ENCODE data around the gene DRC7. TPM values are rescaled to one million over a fixed set of nuclear protein-coding genes. Genes with fewer than 3 reads are reported as not detected.

The DRC7 gene
- polyA plus RNA-seq, 1 donor = 0.22 TPM

DNA sequence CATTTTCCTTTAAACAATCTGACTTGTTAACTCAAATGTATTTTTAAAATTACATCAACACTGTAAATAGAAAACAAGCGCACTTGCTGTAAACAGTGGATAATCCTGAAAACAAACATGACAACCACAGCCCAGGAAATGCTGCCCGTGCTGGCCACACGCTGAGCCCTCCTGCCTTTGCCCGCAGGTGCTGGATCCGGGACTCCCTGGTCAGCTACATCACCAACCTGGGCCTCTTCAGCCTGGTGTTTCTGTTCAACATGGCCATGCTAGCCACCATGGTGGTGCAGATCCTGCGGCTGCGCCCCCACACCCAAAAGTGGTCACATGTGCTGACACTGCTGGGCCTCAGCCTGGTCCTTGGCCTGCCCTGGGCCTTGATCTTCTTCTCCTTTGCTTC lies 33.1 kb upstream of the DRC7 start:
- Histone ChIP-seq H3K4me1 (ENCODE audit: control insufficient read depth, insufficient read depth, low read length) (no peaks in the 10 kb centered on the region), H3K4me3 (ENCODE audit: low read length) (no peak overlapping the region), H3K9me3 (ENCODE audit: control insufficient read depth, low read depth, low read length) (no peaks in the 10 kb centered on the region), H3K27me3 (ENCODE audit: control insufficient read depth, insufficient read depth, low read length) (no peaks in the 10 kb centered on the region), H3K27ac (ENCODE audit: low read length) (no peak overlapping the region), H3K36me3 (ENCODE audit: control insufficient read depth, insufficient read depth, low read length) (peaks cover 81% of the 10 kb centered on the region)
- DNase-seq = no peak
- WGBS (ENCODE audit: insufficient coverage, low lambda C conversion rate) = no CpG with 5 or more reads among the region's 7 CpGs

- Histone ChIP-seq H3K27ac (ENCODE audit: low read length) (no peak overlapping the region), H3K4me3 (ENCODE audit: low read length) (no peak overlapping the region), H3K36me3 (ENCODE audit: control insufficient read depth, insufficient read depth, low read length) (peaks cover 74% of the 10 kb centered on the region), H3K27me3 (ENCODE audit: control insufficient read depth, insufficient read depth, low read length) (no peaks in the 10 kb centered on the region), H3K9me3 (ENCODE audit: control insufficient read depth, low read depth, low read length) (no peaks in the 10 kb centered on the region), H3K4me1 (ENCODE audit: control insufficient read depth, insufficient read depth, low read length) (no peaks in the 10 kb centered on the region)
- no peak for DNase-seq
- WGBS (ENCODE audit: insufficient coverage, low lambda C conversion rate) = no CpG with 5 or more reads among the region's 20 CpGs
Measured at GRCh38 chr16:57661936-57662906, 32.4 kb upstream of the DRC7 start.

DNA sequence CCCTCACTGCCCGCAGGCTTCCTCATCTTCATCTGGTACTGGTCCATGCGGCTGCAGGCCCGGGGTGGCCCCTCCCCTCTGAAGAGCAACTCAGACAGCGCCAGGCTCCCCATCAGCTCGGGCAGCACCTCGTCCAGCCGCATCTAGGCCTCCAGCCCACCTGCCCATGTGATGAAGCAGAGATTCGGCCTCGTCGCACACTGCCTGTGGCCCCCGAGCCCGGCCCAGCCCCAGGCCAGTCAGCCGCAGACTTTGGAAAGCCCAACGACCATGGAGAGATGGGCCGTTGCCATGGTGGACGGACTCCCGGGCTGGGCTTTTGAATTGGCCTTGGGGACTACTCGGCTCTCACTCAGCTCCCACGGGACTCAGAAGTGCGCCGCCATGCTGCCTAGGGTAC lies 31.2 kb upstream of the DRC7 start:
- WGBS (ENCODE audit: insufficient coverage, low lambda C conversion rate) = no CpG with 5 or more reads among the region's 21 CpGs
- H3K27me3 ChIP-seq (ENCODE audit: control insufficient read depth, insufficient read depth, low read length) = no peaks in the 10 kb centered on the region
- DNase-seq = no peak
- H3K27ac ChIP-seq (ENCODE audit: low read length) = no peak overlapping the region
- H3K4me3 ChIP-seq (ENCODE audit: low read length) = no peak overlapping the region
- H3K4me1 ChIP-seq (ENCODE audit: control insufficient read depth, insufficient read depth, low read length) = no peaks in the 10 kb centered on the region
- H3K9me3 ChIP-seq (ENCODE audit: control insufficient read depth, low read depth, low read length) = no peaks in the 10 kb centered on the region
- peaks cover 65% of the 10 kb centered on the region for H3K36me3 ChIP-seq (ENCODE audit: control insufficient read depth, insufficient read depth, low read length)

GRCh38 chr16:57663917-57664661 lies 30.5 kb upstream of the DRC7 start:
- Histone ChIP-seq H3K9me3 (ENCODE audit: control insufficient read depth, low read depth, low read length) (no peaks in the 10 kb centered on the region), H3K27me3 (ENCODE audit: control insufficient read depth, insufficient read depth, low read length) (no peaks in the 10 kb centered on the region), H3K4me1 (ENCODE audit: control insufficient read depth, insufficient read depth, low read length) (no peaks in the 10 kb centered on the region), H3K4me3 (ENCODE audit: low read length) (no peak overlapping the region), H3K27ac (ENCODE audit: low read length) (no peak overlapping the region), H3K36me3 (ENCODE audit: control insufficient read depth, insufficient read depth, low read length) (peaks cover 58% of the 10 kb centered on the region)
- DNase-seq = no peak
- WGBS (ENCODE audit: insufficient coverage, low lambda C conversion rate) = no CpG with 5 or more reads among the region's 15 CpGs

- Histone ChIP-seq H3K27me3 (ENCODE audit: control insufficient read depth, insufficient read depth, low read length) (no peaks in the 10 kb centered on the region), H3K4me3 (ENCODE audit: low read length) (no peak overlapping the region), H3K27ac (ENCODE audit: low read length) (no peak overlapping the region), H3K4me1 (ENCODE audit: control insufficient read depth, insufficient read depth, low read length) (no peaks in the 10 kb centered on the region), H3K9me3 (ENCODE audit: control insufficient read depth, low read depth, low read length) (no peaks in the 10 kb centered on the region), H3K36me3 (ENCODE audit: control insufficient read depth, insufficient read depth, low read length) (peaks cover 53% of the 10 kb centered on the region)
- WGBS (ENCODE audit: insufficient coverage, low lambda C conversion rate) = no CpG with 5 or more reads among the region's 6 CpGs
- DNase-seq = no peak
Measured at GRCh38 chr16:57664662-57665025, 30.0 kb upstream of the DRC7 start.

- H3K4me1 ChIP-seq (ENCODE audit: control insufficient read depth, insufficient read depth, low read length) = no peaks in the 10 kb centered on the region
- H3K27ac ChIP-seq (ENCODE audit: low read length) = no peak overlapping the region
- whole genome bisulfite sequencing (ENCODE audit: insufficient coverage, low lambda C conversion rate) = no CpG with 5 or more reads among the region's 4 CpGs
- H3K27me3 ChIP-seq (ENCODE audit: control insufficient read depth, insufficient read depth, low read length) = no peaks in the 10 kb centered on the region
- H3K36me3 ChIP-seq (ENCODE audit: control insufficient read depth, insufficient read depth, low read length) = peaks cover 44% of the 10 kb centered on the region
- H3K4me3 ChIP-seq (ENCODE audit: low read length) = no peak overlapping the region
- DNase-seq = no peak
- no peaks in the 10 kb centered on the region for H3K9me3 ChIP-seq (ENCODE audit: control insufficient read depth, low read depth, low read length)
Measured at GRCh38 chr16:57665541-57665940, 29.1 kb upstream of the DRC7 start.

GRCh38 chr16:57666353-57667047 lies 28.1 kb upstream of the DRC7 start:
- Histone ChIP-seq H3K27ac (ENCODE audit: low read length) (no peak overlapping the region), H3K27me3 (ENCODE audit: control insufficient read depth, insufficient read depth, low read length) (no peaks in the 10 kb centered on the region), H3K36me3 (ENCODE audit: control insufficient read depth, insufficient read depth, low read length) (peaks cover 36% of the 10 kb centered on the region), H3K9me3 (ENCODE audit: control insufficient read depth, low read depth, low read length) (no peaks in the 10 kb centered on the region), H3K4me3 (ENCODE audit: low read length) (no peak overlapping the region), H3K4me1 (ENCODE audit: control insufficient read depth, insufficient read depth, low read length) (no peaks in the 10 kb centered on the region)
- WGBS (ENCODE audit: insufficient coverage, low lambda C conversion rate) = no CpG with 5 or more reads among the region's 11 CpGs
- DNase-seq = no peak

DNA sequence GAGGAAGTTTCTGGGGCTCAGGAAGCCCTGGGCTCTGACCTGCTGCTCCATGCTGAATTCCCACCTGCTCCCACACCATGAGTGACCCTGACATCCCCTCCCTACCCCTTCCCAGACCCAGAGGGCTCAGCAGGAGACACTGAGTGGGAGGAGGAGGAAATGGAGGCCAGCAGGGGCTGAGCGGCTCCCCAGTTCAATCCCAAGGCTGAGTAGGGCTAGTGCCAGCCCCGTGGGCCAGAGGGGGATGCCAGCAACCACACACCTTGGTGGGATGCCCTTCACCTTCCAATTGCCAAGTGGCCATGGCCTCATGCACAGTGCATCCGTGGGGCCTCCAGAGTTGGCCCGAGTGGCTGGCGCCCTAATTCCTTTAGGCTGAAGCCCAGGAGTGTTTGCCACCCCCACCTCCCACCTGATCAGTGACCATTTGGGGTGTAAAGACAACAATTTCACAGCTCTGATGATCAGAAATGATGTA lies 27.5 kb upstream of the DRC7 start:
- Histone ChIP-seq H3K9me3 (ENCODE audit: control insufficient read depth, low read depth, low read length) (no peaks in the 10 kb centered on the region), H3K27ac (ENCODE audit: low read length) (no peak overlapping the region), H3K4me1 (ENCODE audit: control insufficient read depth, insufficient read depth, low read length) (no peaks in the 10 kb centered on the region), H3K4me3 (ENCODE audit: low read length) (no peak overlapping the region), H3K27me3 (ENCODE audit: control insufficient read depth, insufficient read depth, low read length) (no peaks in the 10 kb centered on the region), H3K36me3 (ENCODE audit: control insufficient read depth, insufficient read depth, low read length) (peaks cover 30% of the 10 kb centered on the region)
- DNase-seq = no peak
- no CpG with 5 or more reads among the region's 5 CpGs for WGBS (ENCODE audit: insufficient coverage, low lambda C conversion rate)

GRCh38 chr16:57667526-57668262 lies 26.9 kb upstream of the DRC7 start:
- H3K27me3 ChIP-seq (ENCODE audit: control insufficient read depth, insufficient read depth, low read length) = no peaks in the 10 kb centered on the region
- no peak overlapping the region for H3K27ac ChIP-seq (ENCODE audit: low read length)
- H3K4me3 ChIP-seq (ENCODE audit: low read length) = no peak overlapping the region
- no CpG with 5 or more reads among the region's 17 CpGs for WGBS (ENCODE audit: insufficient coverage, low lambda C conversion rate)
- H3K9me3 ChIP-seq (ENCODE audit: control insufficient read depth, low read depth, low read length) = no peaks in the 10 kb centered on the region
- no peaks in the 10 kb centered on the region for H3K4me1 ChIP-seq (ENCODE audit: control insufficient read depth, insufficient read depth, low read length)
- DNase-seq = no peak
- H3K36me3 ChIP-seq (ENCODE audit: control insufficient read depth, insufficient read depth, low read length) = peaks cover 24% of the 10 kb centered on the region

DNA sequence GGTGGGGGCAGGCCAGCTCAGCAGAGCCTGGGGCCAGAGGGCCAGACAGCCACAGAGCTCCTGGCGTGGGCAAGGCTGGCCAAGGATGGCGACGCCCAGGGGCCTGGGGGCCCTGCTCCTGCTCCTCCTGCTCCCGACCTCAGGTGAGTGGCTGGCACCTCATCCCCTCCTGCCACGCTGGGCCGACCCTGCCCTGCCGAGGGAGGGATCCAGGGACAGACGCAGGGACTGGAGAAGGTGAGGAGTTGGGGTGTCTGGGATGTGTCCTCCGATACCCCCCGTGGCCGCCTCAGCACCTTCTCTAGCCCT lies 26.4 kb upstream of the DRC7 start, which contains the start of gene ADGRG3:
TSS of gene ADGRG3 (plus strand) at position 44 of the 309 bp plus-strand sequence. CDS start at position 86, 42 bp downstream.
- Histone ChIP-seq H3K9me3 (ENCODE audit: control insufficient read depth, low read depth, low read length) (no peaks in the 10 kb centered on the region), H3K4me1 (ENCODE audit: control insufficient read depth, insufficient read depth, low read length) (no peaks in the 10 kb centered on the region), H3K27ac (ENCODE audit: low read length) (no peak within 1 kb of the TSS), H3K36me3 (ENCODE audit: control insufficient read depth, insufficient read depth, low read length) (peaks cover 20% of the 10 kb centered on the region), H3K4me3 (ENCODE audit: low read length) (no peak within 1 kb of the TSS), H3K27me3 (ENCODE audit: control insufficient read depth, insufficient read depth, low read length) (no peaks in the 10 kb centered on the region)
- no peak for DNase-seq
- WGBS (ENCODE audit: insufficient coverage, low lambda C conversion rate) = no CpG with 5 or more reads among the region's 11 CpGs
